Upper lobe of right lung (tissue), 1 donor: Measurements from ENCODE around the gene C4BPB. TPM values are rescaled to one million over a fixed set of nuclear protein-coding genes. Genes with fewer than 3 reads are reported as not detected.

Experiments
- ATAC-seq: fragments of 200-7000 bp; cut with Tn5 transposase; one replicate; pipeline ENCODE4 v1.9.1; 2020; ENCODE audit warnings: mild to moderate bottlenecking, moderate library complexity
- DNase-seq: peaks from one replicate; pipeline ENCODE4 v3.0.0-alpha.2; 2020
- H3K27ac ChIP-seq: fragments of 200-600 bp; one replicate; pipeline ENCODE4 v1.8.0; 2022
- H3K27me3 ChIP-seq: fragments of 200-600 bp; one replicate; pipeline ENCODE4 v1.8.0; 2022; ENCODE audit warnings: mild to moderate bottlenecking
- H3K36me3 ChIP-seq: fragments of 200-600 bp; one replicate; pipeline ENCODE4 v1.8.0; 2022
- H3K4me1 ChIP-seq: fragments of 200-600 bp; one replicate; pipeline ENCODE4 v1.8.0; 2022
- H3K4me3 ChIP-seq: fragments of 200-600 bp; one replicate; pipeline ENCODE4 v1.8.0; 2022; ENCODE audit warnings: mild to moderate bottlenecking
- H3K9me3 ChIP-seq: fragments of 200-600 bp; one replicate; pipeline ENCODE4 v1.8.0; 2022
- CTCF ChIP-seq: fragments of 200-600 bp; IDR thresholded peaks from one replicate; pipeline ENCODE4 v1.8.0; 2022; ENCODE audit warnings: antibody characterized with exemption
- intact Hi-C: fragments of 100-400 bp; cut with DNase I; formaldehyde crosslinking; loops from one replicate; pipeline ENCODE4 v1.11.0; 2022
- total RNA-seq: library from RNA; stranded (reverse); fragmentation: NEBNext Ultra II Directional; extraction: Animal tissue kit (Norgen Biotek cat#: 25700); gene quantifications from one replicate; pipeline ENCODE4 v1.2.1, GENCODE V29; 2021
- donor health status: DM: no; HTN: yes; CAD: no; lungs with severe emphysema.

The C4BPB gene
- total RNA-seq, 1 donor from 2014 or later = 6.6 TPM

GRCh38 chr1:207079706-207080241 lies 8.9 kb upstream of the C4BPB start:
- ATAC-seq (peak; percentile 43), DNase-seq (no peak)
- Histone ChIP-seq H3K9me3 (no peaks in the 10 kb centered on the region), H3K4me3 (no peak overlapping the region), H3K27ac (no peak overlapping the region), H3K36me3 (peaks cover 8% of the 10 kb centered on the region), H3K27me3 (no peaks in the 10 kb centered on the region), H3K4me1 (no peaks in the 10 kb centered on the region)
- TF ChIP-seq CTCF = no peak
- intact Hi-C loops = loop anchor here (10.0 kb wide), 1 partner anchor 325 kb away; no protein-coding TSS in a partner anchor

GRCh38 chr1:207081088-207081487 lies 7.6 kb upstream of the C4BPB start:
- TF ChIP-seq CTCF = no peak
- intact Hi-C loops = loop anchor here (10.0 kb wide), 1 partner anchor 324 kb away; no protein-coding TSS in a partner anchor

GRCh38 chr1:207081806-207082205 lies 6.9 kb upstream of the C4BPB start:
- H3K27ac ChIP-seq = no peak overlapping the region
- intact Hi-C loops = loop anchor here (10.0 kb wide), 1 partner anchor 323 kb away; no protein-coding TSS in a partner anchor
- ATAC-seq = no peak

More at GRCh38 chr1:207081088-207081487, 7.6 kb upstream of the C4BPB start:
- Histone ChIP-seq H3K36me3 (no peaks in the 10 kb centered on the region), H3K9me3 (no peaks in the 10 kb centered on the region), H3K4me1 (no peaks in the 10 kb centered on the region), H3K27ac (no peak overlapping the region), H3K4me3 (no peak overlapping the region), H3K27me3 (no peaks in the 10 kb centered on the region)
- DNase-seq = no peak
- ATAC-seq = no peak

GRCh38 chr1:207084232-207084631 lies 4.4 kb upstream of the C4BPB start:
- intact Hi-C loops = loop anchor here (10.0 kb wide), 1 partner anchor 321 kb away; no protein-coding TSS in a partner anchor
- no peaks in the 10 kb centered on the region for H3K36me3 ChIP-seq
- no peak for TF ChIP-seq CTCF
- H3K4me1 ChIP-seq = no peaks in the 10 kb centered on the region
- no peak for DNase-seq
- ATAC-seq = no peak
- no peak overlapping the region for H3K4me3 ChIP-seq
- no peak overlapping the region for H3K27ac ChIP-seq
- no peaks in the 10 kb centered on the region for H3K27me3 ChIP-seq
- H3K9me3 ChIP-seq = no peaks in the 10 kb centered on the region

More at GRCh38 chr1:207081806-207082205, 6.9 kb upstream of the C4BPB start:
- no peaks in the 10 kb centered on the region for H3K4me1 ChIP-seq
- TF ChIP-seq CTCF = no peak
- no peak for DNase-seq
- H3K9me3 ChIP-seq = no peaks in the 10 kb centered on the region
- no peaks in the 10 kb centered on the region for H3K27me3 ChIP-seq
- no peak overlapping the region for H3K4me3 ChIP-seq
- H3K36me3 ChIP-seq = no peaks in the 10 kb centered on the region

- Histone ChIP-seq H3K4me1 (no peaks in the 10 kb centered on the region), H3K27ac (no peak overlapping the region)
- intact Hi-C loops = loop anchor here (10.0 kb wide), 1 partner anchor 320 kb away; no protein-coding TSS in a partner anchor
These were observed 3.9 kb upstream of the C4BPB start for GRCh38 chr1:207084701-207085180.

More at GRCh38 chr1:207084701-207085180, 3.9 kb upstream of the C4BPB start:
- Histone ChIP-seq H3K36me3 (no peaks in the 10 kb centered on the region), H3K27me3 (no peaks in the 10 kb centered on the region), H3K9me3 (no peaks in the 10 kb centered on the region), H3K4me3 (no peak overlapping the region)
- ATAC-seq = peak; percentile 91
- TF ChIP-seq CTCF = peak; percentile 67
- DNase-seq = no peak
